ENCODE measurements around the gene TSC22D1.

DNA sequence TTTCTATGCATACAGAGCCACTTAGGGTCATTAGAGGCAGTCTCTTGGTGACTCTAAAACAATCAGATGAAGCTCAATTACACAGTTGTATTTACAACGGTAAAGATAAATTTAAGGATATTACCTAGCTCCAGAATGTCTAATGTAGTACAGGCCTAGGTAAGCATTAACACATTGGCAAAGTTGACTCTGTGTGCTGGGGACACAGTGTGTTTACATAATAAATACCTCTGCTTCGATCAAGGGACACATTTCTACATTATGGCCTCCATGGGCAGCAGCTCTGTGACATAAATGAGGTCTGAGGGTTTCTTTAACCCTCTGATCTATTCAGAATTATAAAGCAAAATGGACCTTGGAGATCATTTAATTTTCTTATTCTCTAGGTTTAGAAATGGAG, 127.8 kb downstream of the TSC22D1 start:
- TF ChIP-seq POLR2A (IDR thresholded peaks at IDR 0.05), result no peak
- TF ChIP-seq, protein P1, sequence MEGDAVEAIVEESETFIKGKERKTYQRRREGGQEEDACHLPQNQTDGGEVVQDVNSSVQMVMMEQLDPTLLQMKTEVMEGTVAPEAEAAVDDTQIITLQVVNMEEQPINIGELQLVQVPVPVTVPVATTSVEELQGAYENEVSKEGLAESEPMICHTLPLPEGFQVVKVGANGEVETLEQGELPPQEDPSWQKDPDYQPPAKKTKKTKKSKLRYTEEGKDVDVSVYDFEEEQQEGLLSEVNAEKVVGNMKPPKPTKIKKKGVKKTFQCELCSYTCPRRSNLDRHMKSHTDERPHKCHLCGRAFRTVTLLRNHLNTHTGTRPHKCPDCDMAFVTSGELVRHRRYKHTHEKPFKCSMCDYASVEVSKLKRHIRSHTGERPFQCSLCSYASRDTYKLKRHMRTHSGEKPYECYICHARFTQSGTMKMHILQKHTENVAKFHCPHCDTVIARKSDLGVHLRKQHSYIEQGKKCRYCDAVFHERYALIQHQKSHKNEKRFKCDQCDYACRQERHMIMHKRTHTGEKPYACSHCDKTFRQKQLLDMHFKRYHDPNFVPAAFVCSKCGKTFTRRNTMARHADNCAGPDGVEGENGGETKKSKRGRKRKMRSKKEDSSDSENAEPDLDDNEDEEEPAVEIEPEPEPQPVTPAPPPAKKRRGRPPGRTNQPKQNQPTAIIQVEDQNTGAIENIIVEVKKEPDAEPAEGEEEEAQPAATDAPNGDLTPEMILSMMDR (IDR thresholded peaks at IDR 0.05), result no peak
